Central memory CD4-positive, alpha-beta T cell (primary cell): Measurements from ENCODE around the gene MLLT3.

Experiments used
- DNase-seq: peaks from one replicate; pipeline ENCODE4 v3.0.0; 2022

The MLLT3 gene

GRCh38 chr9:20373263-20373662 is 249.0 kb downstream of the MLLT3 start:
- DNase-seq = no peak

GRCh38 chr9:20369391-20369790 is 252.9 kb downstream of the MLLT3 start:
- no peak for DNase-seq

GRCh38 chr9:20367855-20368254 is 254.4 kb downstream of the MLLT3 start:
- DNase-seq = no peak

GRCh38 chr9:20364959-20365358 is 257.3 kb downstream of the MLLT3 start:
- no peak for DNase-seq

- no peak for DNase-seq
These were observed 259.1 kb downstream of the MLLT3 start for GRCh38 chr9:20363233-20363632.

- no peak for DNase-seq
These were observed 260.4 kb downstream of the MLLT3 start for GRCh38 chr9:20361656-20362570.

GRCh38 chr9:20361229-20361628 is 261.1 kb downstream of the MLLT3 start:
- no peak for DNase-seq

GRCh38 chr9:20358207-20358606 is 264.1 kb downstream of the MLLT3 start:
- no peak for DNase-seq

- DNase-seq = no peak
These were observed 265.3 kb downstream of the MLLT3 start for GRCh38 chr9:20357037-20357432.

GRCh38 chr9:20356403-20357036 is 265.8 kb downstream of the MLLT3 start:
- DNase-seq = peak; percentile 41

- no peak for DNase-seq
These were observed 267.3 kb downstream of the MLLT3 start for GRCh38 chr9:20355022-20355421.

- no peak for DNase-seq
These were observed 268.2 kb downstream of the MLLT3 start for GRCh38 chr9:20353931-20354652.

- DNase-seq = no peak
These were observed 268.8 kb downstream of the MLLT3 start for GRCh38 chr9:20353524-20353923.

GRCh38 chr9:20352591-20352990 is 269.7 kb downstream of the MLLT3 start:
- DNase-seq = no peak

GRCh38 chr9:20351715-20352114 is 270.6 kb downstream of the MLLT3 start:
- DNase-seq = no peak

- DNase-seq = no peak
These were observed 272.7 kb downstream of the MLLT3 start for GRCh38 chr9:20349568-20349967.

- no peak for DNase-seq
These were observed 279.0 kb downstream of the MLLT3 start for GRCh38 chr9:20343325-20343724.

GRCh38 chr9:20340511-20340861 is 281.8 kb downstream of the MLLT3 start:
- DNase-seq = no peak

GRCh38 chr9:20335668-20336332 is 286.5 kb downstream of the MLLT3 start:
- DNase-seq = no peak

GRCh38 chr9:20333991-20334390 is 288.3 kb downstream of the MLLT3 start:
- DNase-seq = no peak

GRCh38 chr9:20331095-20331685 is 291.1 kb downstream of the MLLT3 start:
- no peak for DNase-seq

GRCh38 chr9:20330688-20331087 is 291.6 kb downstream of the MLLT3 start:
- no peak for DNase-seq

- no peak for DNase-seq
These were observed 295.8 kb downstream of the MLLT3 start for GRCh38 chr9:20326516-20326915.
